IMR-90 (cell line): ENCODE results near the gene LRRC8E.

Experiments
- BHLHE40 ChIP-seq: fragments of 150-350 bp; IDR thresholded peaks from 2 replicates; pipeline ENCODE4 v1.6.1; 2016; ENCODE audit warnings: mild to moderate bottlenecking, low read depth, low read length
- CEBPB ChIP-seq: IDR thresholded peaks from 2 replicates; pipeline ENCODE4 v1.6.1; 2012; ENCODE audit warnings: low read depth, low read length, improper control_type of control experiment
- CHD1 ChIP-seq: IDR thresholded peaks from 2 replicates; pipeline ENCODE4 v1.6.1; 2012; ENCODE audit warnings: low read depth, low read length, improper control_type of control experiment
- MAFK ChIP-seq: IDR thresholded peaks from 2 replicates; pipeline ENCODE4 v1.6.1; 2012; ENCODE audit warnings: low read depth, low read length, improper control_type of control experiment
- MAZ ChIP-seq: IDR thresholded peaks from 2 replicates; pipeline ENCODE4 v1.6.1; 2012; ENCODE audit warnings: low read depth, mild to moderate bottlenecking, low read length, improper control_type of control experiment, moderate library complexity, borderline replicate concordance
- MXI1 ChIP-seq: IDR thresholded peaks from 2 replicates; pipeline ENCODE4 v1.6.1; 2012; ENCODE audit warnings: low read depth, mild to moderate bottlenecking, low read length, moderate library complexity, borderline replicate concordance
- NFE2L2 ChIP-seq: fragments of 150-350 bp; IDR thresholded peaks from 2 replicates; pipeline ENCODE4 v1.6.1; 2016; ENCODE audit warnings: low read depth, mild to moderate bottlenecking, low read length
- POLR2A ChIP-seq: IDR thresholded peaks from 2 replicates; pipeline ENCODE4 v1.6.1; 2012; ENCODE audit warnings: mild to moderate bottlenecking, low read depth, low read length
- SMC3 ChIP-seq: fragments of 150-350 bp; IDR thresholded peaks from 2 replicates; pipeline ENCODE4 v1.6.1; 2016; ENCODE audit warnings: low read depth, mild to moderate bottlenecking, antibody characterized with exemption, low read length, moderate library complexity
- TF ChIP-seq, protein P1 (sequence below): conservative IDR thresholded peaks from 2 replicates; pipeline ENCODE4 v1.5.1; 2012; ENCODE audit warnings: mild to moderate bottlenecking, low read depth, low read length, improper control_type of control experiment
- TF ChIP-seq, protein P2 (sequence below): fragments of 150-350 bp; IDR thresholded peaks from 2 replicates; pipeline ENCODE4 v1.6.1; 2016; ENCODE audit warnings: low read depth, mild to moderate bottlenecking, low read length, moderate library complexity, borderline replicate concordance
- TF ChIP-seq, protein P3 (sequence below): fragments of 150-350 bp; IDR thresholded peaks from 2 replicates; pipeline ENCODE4 v1.6.1; 2017; ENCODE audit warnings: mild to moderate bottlenecking, antibody characterized with exemption, low read length, low read depth

DNA sequence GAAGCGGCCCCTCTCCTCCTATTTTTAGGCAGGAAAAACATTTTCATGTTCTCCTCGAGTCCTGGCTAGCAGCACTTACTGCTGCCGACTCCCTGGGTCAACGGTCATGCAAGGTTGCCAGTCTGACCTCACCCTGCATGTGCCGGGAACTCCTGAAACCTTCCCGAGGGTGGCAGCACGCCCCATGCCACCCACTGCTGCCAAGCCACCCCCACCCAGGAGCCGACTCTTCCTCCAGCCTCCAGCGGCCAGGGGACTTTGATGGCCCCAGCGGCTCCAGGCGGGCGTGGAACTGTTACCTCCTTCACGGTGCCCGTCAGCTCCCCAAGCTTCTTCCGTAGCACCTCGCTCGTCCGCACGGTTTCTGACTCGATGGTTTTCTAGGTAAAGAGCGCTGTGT lies 46.5 kb downstream of the LRRC8E start:
- TF ChIP-seq, protein P1, sequence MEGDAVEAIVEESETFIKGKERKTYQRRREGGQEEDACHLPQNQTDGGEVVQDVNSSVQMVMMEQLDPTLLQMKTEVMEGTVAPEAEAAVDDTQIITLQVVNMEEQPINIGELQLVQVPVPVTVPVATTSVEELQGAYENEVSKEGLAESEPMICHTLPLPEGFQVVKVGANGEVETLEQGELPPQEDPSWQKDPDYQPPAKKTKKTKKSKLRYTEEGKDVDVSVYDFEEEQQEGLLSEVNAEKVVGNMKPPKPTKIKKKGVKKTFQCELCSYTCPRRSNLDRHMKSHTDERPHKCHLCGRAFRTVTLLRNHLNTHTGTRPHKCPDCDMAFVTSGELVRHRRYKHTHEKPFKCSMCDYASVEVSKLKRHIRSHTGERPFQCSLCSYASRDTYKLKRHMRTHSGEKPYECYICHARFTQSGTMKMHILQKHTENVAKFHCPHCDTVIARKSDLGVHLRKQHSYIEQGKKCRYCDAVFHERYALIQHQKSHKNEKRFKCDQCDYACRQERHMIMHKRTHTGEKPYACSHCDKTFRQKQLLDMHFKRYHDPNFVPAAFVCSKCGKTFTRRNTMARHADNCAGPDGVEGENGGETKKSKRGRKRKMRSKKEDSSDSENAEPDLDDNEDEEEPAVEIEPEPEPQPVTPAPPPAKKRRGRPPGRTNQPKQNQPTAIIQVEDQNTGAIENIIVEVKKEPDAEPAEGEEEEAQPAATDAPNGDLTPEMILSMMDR, result no peak
- no peak for TF ChIP-seq POLR2A
- no peak for TF ChIP-seq CEBPB
- no peak for TF ChIP-seq NFE2L2
- TF ChIP-seq MXI1, result no peak
- no peak for TF ChIP-seq BHLHE40
- no peak for TF ChIP-seq MAZ
- TF ChIP-seq SMC3, result no peak
- no peak for TF ChIP-seq CHD1
- TF ChIP-seq, protein P2, sequence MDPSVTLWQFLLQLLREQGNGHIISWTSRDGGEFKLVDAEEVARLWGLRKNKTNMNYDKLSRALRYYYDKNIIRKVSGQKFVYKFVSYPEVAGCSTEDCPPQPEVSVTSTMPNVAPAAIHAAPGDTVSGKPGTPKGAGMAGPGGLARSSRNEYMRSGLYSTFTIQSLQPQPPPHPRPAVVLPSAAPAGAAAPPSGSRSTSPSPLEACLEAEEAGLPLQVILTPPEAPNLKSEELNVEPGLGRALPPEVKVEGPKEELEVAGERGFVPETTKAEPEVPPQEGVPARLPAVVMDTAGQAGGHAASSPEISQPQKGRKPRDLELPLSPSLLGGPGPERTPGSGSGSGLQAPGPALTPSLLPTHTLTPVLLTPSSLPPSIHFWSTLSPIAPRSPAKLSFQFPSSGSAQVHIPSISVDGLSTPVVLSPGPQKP, result no peak
- TF ChIP-seq, protein P3, sequence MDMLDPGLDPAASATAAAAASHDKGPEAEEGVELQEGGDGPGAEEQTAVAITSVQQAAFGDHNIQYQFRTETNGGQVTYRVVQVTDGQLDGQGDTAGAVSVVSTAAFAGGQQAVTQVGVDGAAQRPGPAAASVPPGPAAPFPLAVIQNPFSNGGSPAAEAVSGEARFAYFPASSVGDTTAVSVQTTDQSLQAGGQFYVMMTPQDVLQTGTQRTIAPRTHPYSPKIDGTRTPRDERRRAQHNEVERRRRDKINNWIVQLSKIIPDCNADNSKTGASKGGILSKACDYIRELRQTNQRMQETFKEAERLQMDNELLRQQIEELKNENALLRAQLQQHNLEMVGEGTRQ, result no peak
- no peak for TF ChIP-seq MAFK
